Body of pancreas (tissue), 4 donors: ENCODE measurements around the gene MCTP2.

Experiments
- POLR2A ChIP-seq, 3 donors: fragments of 450-650 bp; IDR thresholded peaks; one replicate each; pipeline ENCODE4 v1.6.1; 2016; ENCODE audit warnings: antibody characterized with exemption in 3 of 3, mild to moderate bottlenecking in 2 of 3
- TF ChIP-seq, protein P1 (sequence below), 7 experiments: fragments of 450-650 bp in 4 of 7; fragments of 200-600 bp in 3 of 7; sonication (generic) in 3 of 7; IDR thresholded peaks; one replicate each; pipeline ENCODE4 v1.5.1; 2016 to 2019; ENCODE audit warnings: antibody characterized with exemption in 7 of 7

- TF ChIP-seq, protein P1, sequence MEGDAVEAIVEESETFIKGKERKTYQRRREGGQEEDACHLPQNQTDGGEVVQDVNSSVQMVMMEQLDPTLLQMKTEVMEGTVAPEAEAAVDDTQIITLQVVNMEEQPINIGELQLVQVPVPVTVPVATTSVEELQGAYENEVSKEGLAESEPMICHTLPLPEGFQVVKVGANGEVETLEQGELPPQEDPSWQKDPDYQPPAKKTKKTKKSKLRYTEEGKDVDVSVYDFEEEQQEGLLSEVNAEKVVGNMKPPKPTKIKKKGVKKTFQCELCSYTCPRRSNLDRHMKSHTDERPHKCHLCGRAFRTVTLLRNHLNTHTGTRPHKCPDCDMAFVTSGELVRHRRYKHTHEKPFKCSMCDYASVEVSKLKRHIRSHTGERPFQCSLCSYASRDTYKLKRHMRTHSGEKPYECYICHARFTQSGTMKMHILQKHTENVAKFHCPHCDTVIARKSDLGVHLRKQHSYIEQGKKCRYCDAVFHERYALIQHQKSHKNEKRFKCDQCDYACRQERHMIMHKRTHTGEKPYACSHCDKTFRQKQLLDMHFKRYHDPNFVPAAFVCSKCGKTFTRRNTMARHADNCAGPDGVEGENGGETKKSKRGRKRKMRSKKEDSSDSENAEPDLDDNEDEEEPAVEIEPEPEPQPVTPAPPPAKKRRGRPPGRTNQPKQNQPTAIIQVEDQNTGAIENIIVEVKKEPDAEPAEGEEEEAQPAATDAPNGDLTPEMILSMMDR (IDR thresholded peaks at IDR 0.05): no peak
- no peak for TF ChIP-seq POLR2A (IDR thresholded peaks at IDR 0.05)
Observed at GRCh38 chr15:94323076-94323475, 91.7 kb downstream of the MCTP2 start.
